Kidney epithelial cell (primary cell): Measurements from ENCODE around the gene DNMT3B. TPM values are rescaled to one million over a fixed set of nuclear protein-coding genes. Genes with fewer than 3 reads are reported as not detected.
"Not testable (repeated sequence)": the region's sequence is repeated elsewhere in the genome, so short reads cannot be mapped to it uniquely, and the experiment has no call there.

Experiments used
- DNase-seq: peaks from one replicate; pipeline ENCODE4 v3.0.0-alpha.2; 2010; ENCODE audit warnings: low read depth
- H3K27me3 ChIP-seq: 2 replicates; pipeline ENCODE4 v1.6.0; 2011; ENCODE audit warnings: low read length; ENCODE audit not compliant: control insufficient read depth, insufficient read depth
- H3K36me3 ChIP-seq: 2 replicates; pipeline ENCODE4 v1.5.1; 2011; ENCODE audit warnings: low read length; ENCODE audit not compliant: control insufficient read depth, insufficient read depth
- H3K4me3 ChIP-seq: 2 replicates; pipeline ENCODE4 v1.5.1; 2011; ENCODE audit warnings: low read depth, mild to moderate bottlenecking, control low read depth, low read length
- CTCF ChIP-seq: IDR thresholded peaks from 2 replicates; pipeline ENCODE4 v1.5.1; 2011; ENCODE audit warnings: mild to moderate bottlenecking, moderate library complexity, low read length, control low read depth, inconsistent platforms; ENCODE audit not compliant: insufficient read depth, poor library complexity, severe bottlenecking
- total RNA-seq: library from RNA; depleted of rRNA; stranded (reverse); fragments of >200 nt; gene quantifications from 2 replicates; pipeline ENCODE4 v1.2.3, GENCODE V29; 2015

Gene DNMT3B
- total RNA-seq = 7.5 and 9.0 TPM in 2 replicates

GRCh38 chr20:32761831-32762753, at the start of gene DNMT3B:
DNMT3B (plus strand) TSS chr20:32762385; CDS start chr20:32780324, 17,939 bp downstream.
- no peak for DNase-seq
- Histone ChIP-seq H3K36me3 (no peaks in the 10 kb centered on the region), H3K27me3 (no peaks in the 10 kb centered on the region), H3K4me3 (peak within 1 kb of the TSS; percentile 78)
- no peak for TF ChIP-seq CTCF

- TF ChIP-seq CTCF = no peak
- Histone ChIP-seq H3K4me3 (no peak overlapping the region), H3K27me3 (no peaks in the 10 kb centered on the region), H3K36me3 (no peaks in the 10 kb centered on the region)
- DNase-seq = no peak
Observed at GRCh38 chr20:32718749-32719348, 43.3 kb upstream of the DNMT3B start.

- no peaks in the 10 kb centered on the region for H3K36me3 ChIP-seq
- no peak for TF ChIP-seq CTCF
- H3K27me3 ChIP-seq = no peaks in the 10 kb centered on the region
- no peak overlapping the region for H3K4me3 ChIP-seq
- DNase-seq = peak; percentile 93
Observed at GRCh38 chr20:32727683-32728082, 34.5 kb upstream of the DNMT3B start.

GRCh38 chr20:32728435-32728834, 33.8 kb upstream of the DNMT3B start:
- H3K27me3 ChIP-seq = not testable (repeated sequence)

GRCh38 chr20:32729334-32729733, 32.9 kb upstream of the DNMT3B start:
- H3K4me3 ChIP-seq, DNase-seq, H3K27me3 ChIP-seq, H3K36me3 ChIP-seq: not testable (repeated sequence)

More at GRCh38 chr20:32728435-32728834, 33.8 kb upstream of the DNMT3B start:
- not testable (repeated sequence) for H3K4me3 ChIP-seq, DNase-seq, H3K36me3 ChIP-seq

GRCh38 chr20:32731882-32732266, 30.3 kb upstream of the DNMT3B start:
- DNase-seq = no peak
- Histone ChIP-seq H3K27me3 (no peaks in the 10 kb centered on the region), H3K4me3 (no peak overlapping the region), H3K36me3 (no peaks in the 10 kb centered on the region)
- TF ChIP-seq CTCF = no peak
